Right atrium auricular region (tissue), 2 donors: Measurements from ENCODE around the gene RPS25. TPM values are rescaled to one million over a fixed set of nuclear protein-coding genes. Genes with fewer than 3 reads are reported as not detected.
"Not testable (repeated sequence)": the region's sequence is repeated elsewhere in the genome, so short reads cannot be mapped to it uniquely, and the experiment has no call there.

Experiments used
- DNase-seq: peaks from one replicate; pipeline ENCODE4 v3.0.0-alpha.2; 2019; ENCODE audit warnings: low spot score
- H3K27ac ChIP-seq, 2 donors: fragments of 200-600 bp; sonication (generic); 1 replicate in 1 of 2; 2 replicates in 1 of 2; pipeline ENCODE4 v1.5.1; 2016 to 2019
- H3K27me3 ChIP-seq, 2 donors: fragments of 200-600 bp; sonication (generic); one replicate each; pipeline versions ENCODE4 v1.5.1 to v1.6.0; 2017 to 2019
- H3K36me3 ChIP-seq: fragments of 200-600 bp; sonication (generic); one replicate; pipeline ENCODE4 v1.5.1; 2016
- H3K4me1 ChIP-seq, 2 donors: fragments of 200-600 bp; sonication (generic); one replicate each; pipeline versions ENCODE4 v1.5.1 to v1.6.0; 2017 to 2019
- H3K4me3 ChIP-seq, 2 donors: fragments of 200-600 bp; sonication (generic); 1 replicate in 1 of 2; 2 replicates in 1 of 2; pipeline ENCODE4 v1.5.1; 2017 to 2019; ENCODE audit warnings: mild to moderate bottlenecking in 1 of 2, moderate library complexity in 1 of 2
- H3K9me3 ChIP-seq, 2 donors: fragments of 200-600 bp; sonication (generic); one replicate each; pipeline ENCODE4 v1.5.1; 2019
- CTCF ChIP-seq, 2 donors: fragments of 200-600 bp; sonication (generic); IDR thresholded peaks; one replicate each; pipeline ENCODE4 v1.5.1; 2019; ENCODE audit warnings: antibody characterized with exemption in 2 of 2
- total RNA-seq, 2 donors: library from RNA; depleted of rRNA; stranded (reverse); fragments of >200 nt; gene quantifications; one replicate each; pipeline ENCODE4 v1.1.0, GENCODE V29; 2016

Gene RPS25
- total RNA-seq, 2 donors from 2014 or later = 812 to 1,966 TPM

GRCh38 chr11:118988280-118988679 is 29.9 kb downstream of the RPS25 start:
- no peaks in the 10 kb centered on the region for H3K36me3 ChIP-seq
- no peak overlapping the region for H3K27ac ChIP-seq
- no peaks in the 10 kb centered on the region for H3K4me1 ChIP-seq
- TF ChIP-seq CTCF (IDR thresholded peaks at IDR 0.05) = no peak
- no peak for DNase-seq
- H3K4me3 ChIP-seq = no peak overlapping the region
- H3K9me3 ChIP-seq = no peaks in the 10 kb centered on the region
- no peaks in the 10 kb centered on the region for H3K27me3 ChIP-seq

- Histone ChIP-seq H3K4me1 (peaks cover 0 to 9% of the 10 kb centered on the region in 2 donors), H3K36me3 (no peaks in the 10 kb centered on the region), H3K4me3 (no peak overlapping the region), H3K9me3 (no peaks in the 10 kb centered on the region), H3K27ac (no peak overlapping the region), H3K27me3 (no peaks in the 10 kb centered on the region)
- no peak for DNase-seq
- TF ChIP-seq CTCF (IDR thresholded peaks at IDR 0.05) = no peak
Observed at GRCh38 chr11:118984825-118985224, 33.3 kb downstream of the RPS25 start.

GRCh38 chr11:118984337-118984736 is 33.8 kb downstream of the RPS25 start:
- H3K9me3 ChIP-seq, H3K27ac ChIP-seq, H3K4me3 ChIP-seq, DNase-seq, H3K36me3 ChIP-seq, H3K4me1 ChIP-seq, H3K27me3 ChIP-seq: not testable (repeated sequence)

- no peaks in the 10 kb centered on the region for H3K36me3 ChIP-seq
- peak; percentile 67 for DNase-seq
- H3K4me3 ChIP-seq = peak overlapping the region in 1 of 2 donors; percentile 18
- peaks cover 0 to 9% of the 10 kb centered on the region in 2 donors for H3K4me1 ChIP-seq
- no peaks in the 10 kb centered on the region for H3K27me3 ChIP-seq
- TF ChIP-seq CTCF (IDR thresholded peaks at IDR 0.05) = no peak
- H3K27ac ChIP-seq = no peak overlapping the region
- no peaks in the 10 kb centered on the region for H3K9me3 ChIP-seq
Observed at GRCh38 chr11:118980191-118980881, 37.8 kb downstream of the RPS25 start.

- no peak for DNase-seq
- H3K4me3 ChIP-seq = no peak overlapping the region
- H3K27me3 ChIP-seq = no peaks in the 10 kb centered on the region
- no peaks in the 10 kb centered on the region for H3K36me3 ChIP-seq
- H3K27ac ChIP-seq = no peak overlapping the region
- H3K9me3 ChIP-seq = no peaks in the 10 kb centered on the region
- TF ChIP-seq CTCF (IDR thresholded peaks at IDR 0.05) = no peak
- peaks cover 0 to 9% of the 10 kb centered on the region in 2 donors for H3K4me1 ChIP-seq
Observed at GRCh38 chr11:118979434-118979833, 38.7 kb downstream of the RPS25 start.

GRCh38 chr11:118975771-118976709 is 42.1 kb downstream of the RPS25 start:
- no peak overlapping the region for H3K4me3 ChIP-seq
- DNase-seq = no peak
- no peak for TF ChIP-seq CTCF (IDR thresholded peaks at IDR 0.05)
- no peaks in the 10 kb centered on the region for H3K27me3 ChIP-seq
- H3K27ac ChIP-seq = no peak overlapping the region
- H3K36me3 ChIP-seq = no peaks in the 10 kb centered on the region
- H3K9me3 ChIP-seq = no peaks in the 10 kb centered on the region
- H3K4me1 ChIP-seq = peaks cover 0 to 9% of the 10 kb centered on the region in 2 donors
